ENCODE results near the gene ANKRD9. TPM values are rescaled to one million over a fixed set of nuclear protein-coding genes. Genes with fewer than 3 reads are reported as not detected.
"Not testable (repeated sequence)": the region's sequence is repeated elsewhere in the genome, so short reads cannot be mapped to it uniquely, and the experiment has no call there.

Gene ANKRD9
- total RNA-seq, 6 donors from 2014 or later, result 21.0 to 99.9 (median 47.6) TPM

DNA sequence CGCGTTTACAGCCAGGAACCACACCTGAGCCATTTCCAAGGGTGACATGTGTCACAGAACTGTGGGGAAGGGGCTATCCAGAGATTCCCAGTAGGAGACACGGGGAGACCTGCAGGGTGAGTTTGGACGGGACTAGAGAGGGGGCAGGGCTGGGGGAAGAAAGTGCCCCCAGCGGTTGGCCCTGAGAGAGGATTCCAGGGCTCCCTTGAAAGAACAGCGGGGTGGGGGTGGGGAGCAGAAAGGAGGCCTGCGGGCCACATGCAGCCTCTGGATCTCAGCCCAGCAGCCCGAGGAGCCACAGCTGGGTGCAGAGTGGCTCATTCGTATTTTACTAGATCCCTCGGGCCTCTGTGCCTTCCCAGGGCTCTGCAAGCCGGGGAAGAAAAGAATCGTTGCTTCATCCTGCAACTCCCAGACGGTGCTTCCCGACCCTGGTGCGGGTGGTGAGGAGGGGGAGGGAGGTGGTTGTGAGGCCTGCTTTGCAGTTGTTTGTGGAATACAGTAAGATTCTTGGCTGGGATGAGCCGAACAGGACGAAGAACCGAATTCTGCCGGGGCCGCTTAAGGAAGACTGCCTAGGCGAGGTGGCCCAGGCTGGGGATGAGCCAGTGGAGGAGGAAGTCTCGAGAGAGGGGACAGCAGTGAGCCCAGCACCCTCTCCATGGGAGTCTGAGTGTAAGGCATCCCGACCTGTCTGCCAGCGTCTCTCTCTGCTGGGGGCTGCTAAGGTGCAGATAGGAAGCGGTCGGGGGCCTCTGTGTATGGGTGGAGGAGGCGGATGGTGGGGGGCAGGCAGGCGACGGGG is 36.1 kb upstream of the ANKRD9 start:
- Histone ChIP-seq H3K4me3 (no peak overlapping the region), H3K27ac (no peak overlapping the region), H3K36me3 (no peaks in the 10 kb centered on the region), H3K4me1 (peaks cover 3 to 20% (median 10%) of the 10 kb centered on the region in 4 donors), H3K27me3 (peaks cover 0 to 23% (median 14%) of the 10 kb centered on the region in 4 donors), H3K9me3 (no peaks in the 10 kb centered on the region)
- no peak for TF ChIP-seq POLR2AphosphoS5 (IDR thresholded peaks at IDR 0.05)
- no peak for TF ChIP-seq POLR2A (IDR thresholded peaks at IDR 0.05)
- no peak for TF ChIP-seq EP300 (IDR thresholded peaks at IDR 0.05)
- TF ChIP-seq, protein P1, sequence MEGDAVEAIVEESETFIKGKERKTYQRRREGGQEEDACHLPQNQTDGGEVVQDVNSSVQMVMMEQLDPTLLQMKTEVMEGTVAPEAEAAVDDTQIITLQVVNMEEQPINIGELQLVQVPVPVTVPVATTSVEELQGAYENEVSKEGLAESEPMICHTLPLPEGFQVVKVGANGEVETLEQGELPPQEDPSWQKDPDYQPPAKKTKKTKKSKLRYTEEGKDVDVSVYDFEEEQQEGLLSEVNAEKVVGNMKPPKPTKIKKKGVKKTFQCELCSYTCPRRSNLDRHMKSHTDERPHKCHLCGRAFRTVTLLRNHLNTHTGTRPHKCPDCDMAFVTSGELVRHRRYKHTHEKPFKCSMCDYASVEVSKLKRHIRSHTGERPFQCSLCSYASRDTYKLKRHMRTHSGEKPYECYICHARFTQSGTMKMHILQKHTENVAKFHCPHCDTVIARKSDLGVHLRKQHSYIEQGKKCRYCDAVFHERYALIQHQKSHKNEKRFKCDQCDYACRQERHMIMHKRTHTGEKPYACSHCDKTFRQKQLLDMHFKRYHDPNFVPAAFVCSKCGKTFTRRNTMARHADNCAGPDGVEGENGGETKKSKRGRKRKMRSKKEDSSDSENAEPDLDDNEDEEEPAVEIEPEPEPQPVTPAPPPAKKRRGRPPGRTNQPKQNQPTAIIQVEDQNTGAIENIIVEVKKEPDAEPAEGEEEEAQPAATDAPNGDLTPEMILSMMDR (IDR thresholded peaks at IDR 0.05), result no peak
- no peak for ATAC-seq (ENCODE audit: low FRiP score in 2 of 2)
- no peak for DNase-seq
- WGBS, 2 donors, result 66 to 80% methylated on average over 21 to 29 of the region's 29 CpGs

DNA sequence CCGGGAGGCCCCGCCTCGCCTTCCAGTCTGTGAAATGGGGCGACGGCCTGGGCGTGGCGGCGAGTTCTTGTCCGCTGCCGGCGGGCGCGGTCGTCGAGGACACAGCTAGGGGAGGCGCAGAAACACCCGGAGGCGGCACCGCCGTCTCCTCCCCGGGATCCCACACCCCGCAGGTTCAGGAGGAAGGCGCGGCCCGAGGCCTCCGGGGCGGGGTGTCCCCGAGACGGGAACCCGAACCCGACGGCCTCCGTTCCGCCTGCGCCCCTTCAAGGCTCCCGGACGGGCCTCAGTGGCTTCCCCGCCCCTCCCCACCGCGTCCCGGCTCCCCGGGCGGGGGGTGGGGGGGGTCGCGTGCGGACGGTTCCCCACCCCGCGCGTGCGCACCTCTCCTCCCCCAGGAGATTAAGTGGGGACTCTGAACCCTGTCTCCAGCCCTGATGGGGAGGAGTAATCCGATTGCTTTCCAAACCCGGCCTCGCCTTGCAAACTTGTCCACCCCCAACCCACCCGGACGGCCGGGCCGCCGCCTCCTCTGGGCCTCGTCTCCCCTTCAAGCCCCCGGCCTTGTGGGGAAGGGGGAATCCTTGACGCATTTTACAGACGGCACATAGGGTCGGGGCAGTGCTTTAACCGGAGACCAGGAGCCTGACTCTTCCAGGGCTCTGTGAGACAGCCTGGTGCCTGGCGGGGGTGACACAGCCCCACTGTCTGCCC is 35.3 kb upstream of the ANKRD9 start:
- no peaks in the 10 kb centered on the region for H3K9me3 ChIP-seq
- peaks cover 0 to 23% (median 14%) of the 10 kb centered on the region in 4 donors for H3K27me3 ChIP-seq
- no peaks in the 10 kb centered on the region for H3K36me3 ChIP-seq
- H3K4me3 ChIP-seq, result peak overlapping the region in 3 of 4 donors; percentile 25 to 37 (median 35)
- 7 to 22% methylated on average over 25 to 40 of the region's 66 CpGs for WGBS, 2 donors
- peaks cover 6 to 27% (median 14%) of the 10 kb centered on the region in 4 donors for H3K4me1 ChIP-seq
- TF ChIP-seq EP300 (IDR thresholded peaks at IDR 0.05) (no peak), POLR2AphosphoS5 (IDR thresholded peaks at IDR 0.05) (no peak), POLR2A (IDR thresholded peaks at IDR 0.05) (no peak)
- TF ChIP-seq, protein P1 (IDR thresholded peaks at IDR 0.05), result no peak
- DNase-seq (peak in 1 of 2 donors; percentile 90), ATAC-seq (ENCODE audit: low FRiP score in 2 of 2) (peak in 1 of 2 donors; percentile 81)
- no peak overlapping the region for H3K27ac ChIP-seq

DNA sequence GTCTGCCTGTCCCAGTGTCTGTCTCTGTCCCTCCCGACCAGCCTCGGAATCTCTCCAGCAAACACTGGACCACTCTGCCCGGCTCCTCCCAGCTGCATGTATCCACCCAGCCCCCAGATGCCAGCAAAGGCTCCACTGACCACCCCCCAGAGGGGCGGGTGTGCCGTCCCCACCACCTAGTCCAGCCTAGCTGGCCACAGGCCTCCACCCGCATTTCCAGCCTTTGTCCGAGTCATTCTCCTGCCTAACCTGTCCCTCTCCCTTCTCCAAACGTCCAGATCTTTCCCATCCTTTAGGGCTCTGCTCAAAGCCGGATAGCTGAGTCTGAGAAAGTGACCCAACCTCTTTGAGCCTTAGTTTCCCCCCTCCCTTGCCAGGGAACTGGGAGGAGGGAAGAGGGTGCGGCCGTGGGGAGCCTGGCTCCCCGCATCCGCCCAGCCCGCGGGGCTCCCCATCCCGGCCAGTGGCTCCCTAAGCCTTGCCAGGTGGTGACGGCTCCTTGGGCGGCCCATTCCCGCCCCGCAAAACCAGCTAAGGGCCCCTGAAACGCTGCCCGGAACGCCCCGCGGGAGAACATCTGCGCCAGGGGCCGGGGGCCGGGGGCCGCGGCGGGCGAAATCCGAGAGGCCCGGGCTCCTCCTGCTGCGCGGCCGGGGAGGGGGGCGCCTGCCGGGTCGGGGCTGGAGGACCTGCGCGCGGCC is 34.6 kb upstream of the ANKRD9 start:
- ATAC-seq (ENCODE audit: low FRiP score in 2 of 2), result peak in 1 of 2 donors; percentile 47
- peak overlapping the region in 3 of 4 donors; percentile 25 to 37 (median 35) for H3K4me3 ChIP-seq
- WGBS, 2 donors, result 57 to 73% methylated on average over 6 to 15 of the region's 43 CpGs
- H3K9me3 ChIP-seq, result no peaks in the 10 kb centered on the region
- peaks cover 0 to 23% (median 14%) of the 10 kb centered on the region in 4 donors for H3K27me3 ChIP-seq
- no peak overlapping the region for H3K27ac ChIP-seq
- TF ChIP-seq POLR2AphosphoS5 (IDR thresholded peaks at IDR 0.05), result no peak
- TF ChIP-seq EP300 (IDR thresholded peaks at IDR 0.05), result no peak
- TF ChIP-seq POLR2A (IDR thresholded peaks at IDR 0.05), result no peak
- TF ChIP-seq, protein P1 (IDR thresholded peaks at IDR 0.05), result no peak
- no peaks in the 10 kb centered on the region for H3K36me3 ChIP-seq
- no peak for DNase-seq
- H3K4me1 ChIP-seq, result peaks cover 10 to 33% (median 16%) of the 10 kb centered on the region in 4 donors

DNA sequence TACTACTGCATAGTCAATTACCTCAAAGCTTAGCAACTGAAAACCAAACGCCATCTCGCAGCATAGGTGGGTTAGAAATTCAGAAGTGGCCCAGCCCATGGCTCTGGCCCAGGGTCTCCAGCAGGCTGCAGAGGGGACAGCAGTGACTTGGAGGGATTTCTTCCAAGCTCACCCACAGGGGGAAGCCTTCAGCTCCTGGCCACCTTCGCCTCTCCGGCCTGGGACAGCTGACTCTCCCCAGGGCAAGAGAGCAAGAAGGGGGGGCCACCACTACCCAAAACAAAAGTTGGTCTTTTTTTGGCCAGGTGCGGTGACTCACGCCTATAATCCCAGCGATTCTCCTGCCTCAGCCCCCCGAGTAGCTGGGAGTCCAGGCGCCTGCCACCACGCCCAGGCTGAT is 32.2 kb upstream of the ANKRD9 start:
- H3K4me3 ChIP-seq, result no peak overlapping the region
- no peak overlapping the region for H3K27ac ChIP-seq
- no peaks in the 10 kb centered on the region for H3K9me3 ChIP-seq
- TF ChIP-seq EP300 (IDR thresholded peaks at IDR 0.05) (no peak), POLR2A (IDR thresholded peaks at IDR 0.05) (no peak), POLR2AphosphoS5 (IDR thresholded peaks at IDR 0.05) (no peak)
- TF ChIP-seq, protein P1 (IDR thresholded peaks at IDR 0.05), result no peak
- WGBS, 2 donors, result 91 to 93% methylated on average over 8 to 10 of the region's 10 CpGs
- no peaks in the 10 kb centered on the region for H3K36me3 ChIP-seq
- ATAC-seq (ENCODE audit: low FRiP score in 2 of 2) (no peak), DNase-seq (no peak)
- H3K27me3 ChIP-seq, result peaks cover 0 to 23% (median 14%) of the 10 kb centered on the region in 4 donors
- H3K4me1 ChIP-seq, result peaks cover 10 to 33% (median 16%) of the 10 kb centered on the region in 4 donors

DNA sequence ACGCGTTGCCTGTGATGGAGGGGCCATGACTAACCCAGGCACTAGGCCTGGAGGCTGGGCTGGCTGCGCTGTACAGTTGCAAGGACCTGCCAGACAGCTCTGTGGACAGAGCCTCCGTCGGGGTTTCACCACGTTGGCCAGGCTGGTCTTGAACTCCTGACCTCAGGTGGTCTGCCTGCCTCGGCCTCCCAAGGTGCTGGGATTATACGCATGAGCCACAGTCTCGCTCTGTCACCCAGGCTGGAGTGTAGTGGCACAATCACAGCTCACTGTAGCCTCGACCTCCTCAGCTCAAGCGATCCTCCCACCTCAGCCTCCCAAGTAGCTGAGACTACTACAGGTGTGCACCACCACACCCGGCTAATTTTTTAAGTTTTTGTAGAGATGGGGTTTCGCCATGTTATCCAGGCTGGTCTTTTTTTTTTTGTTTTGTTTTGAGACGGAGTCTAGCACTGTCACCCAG is 31.5 kb upstream of the ANKRD9 start:
- not testable (repeated sequence) for H3K4me3 ChIP-seq; H3K36me3 ChIP-seq; ATAC-seq (ENCODE audit: low FRiP score in 2 of 2); DNase-seq; H3K27ac ChIP-seq; H3K9me3 ChIP-seq
- Histone ChIP-seq H3K27me3 (peaks cover 0 to 23% (median 14%) of the 10 kb centered on the region in 4 donors), H3K4me1 (peaks cover 10 to 33% (median 16%) of the 10 kb centered on the region in 4 donors)
- WGBS, 2 donors, result 96 to 98% methylated on average over 6 to 14 of the region's 14 CpGs

Data from upper lobe of left lung (tissue), 6 donors.